GM10266 (cell line): ENCODE measurements around the gene LLCFC1.

Source experiments
- DNase-seq: peaks from one replicate; pipeline ENCODE4 v3.0.0; 2012; ENCODE audit errors: extremely low spot score
- TF ChIP-seq, protein P1 (sequence below): IDR thresholded peaks from 2 replicates; pipeline ENCODE4 v1.5.1; 2012; ENCODE audit warnings: mild to moderate bottlenecking, low read depth; ENCODE audit not compliant: control insufficient read depth, insufficient read depth; ENCODE audit errors: missing control alignments

LLCFC1 gene

DNA sequence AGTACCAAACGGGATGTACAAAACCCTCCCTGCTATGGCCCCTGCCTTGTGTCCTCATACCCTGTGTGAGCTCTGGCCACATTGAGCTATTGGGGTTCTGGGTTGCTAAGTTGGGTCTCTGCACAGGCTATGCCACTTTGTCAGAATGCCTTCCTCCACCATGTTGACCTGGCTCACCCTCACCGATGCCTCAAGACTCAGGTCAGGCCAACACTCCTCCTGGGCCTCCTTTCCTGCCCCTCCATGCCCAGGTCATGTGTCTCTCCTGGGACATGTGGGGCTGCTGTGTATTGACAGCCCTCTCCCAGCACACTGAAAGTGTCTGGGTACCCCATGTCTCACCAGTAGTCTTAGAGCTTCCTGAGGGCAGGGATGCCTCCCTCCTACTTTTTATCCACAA lies 20.4 kb upstream of the LLCFC1 start:
- TF ChIP-seq, protein P1, sequence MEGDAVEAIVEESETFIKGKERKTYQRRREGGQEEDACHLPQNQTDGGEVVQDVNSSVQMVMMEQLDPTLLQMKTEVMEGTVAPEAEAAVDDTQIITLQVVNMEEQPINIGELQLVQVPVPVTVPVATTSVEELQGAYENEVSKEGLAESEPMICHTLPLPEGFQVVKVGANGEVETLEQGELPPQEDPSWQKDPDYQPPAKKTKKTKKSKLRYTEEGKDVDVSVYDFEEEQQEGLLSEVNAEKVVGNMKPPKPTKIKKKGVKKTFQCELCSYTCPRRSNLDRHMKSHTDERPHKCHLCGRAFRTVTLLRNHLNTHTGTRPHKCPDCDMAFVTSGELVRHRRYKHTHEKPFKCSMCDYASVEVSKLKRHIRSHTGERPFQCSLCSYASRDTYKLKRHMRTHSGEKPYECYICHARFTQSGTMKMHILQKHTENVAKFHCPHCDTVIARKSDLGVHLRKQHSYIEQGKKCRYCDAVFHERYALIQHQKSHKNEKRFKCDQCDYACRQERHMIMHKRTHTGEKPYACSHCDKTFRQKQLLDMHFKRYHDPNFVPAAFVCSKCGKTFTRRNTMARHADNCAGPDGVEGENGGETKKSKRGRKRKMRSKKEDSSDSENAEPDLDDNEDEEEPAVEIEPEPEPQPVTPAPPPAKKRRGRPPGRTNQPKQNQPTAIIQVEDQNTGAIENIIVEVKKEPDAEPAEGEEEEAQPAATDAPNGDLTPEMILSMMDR, result no peak
- DNase-seq, result no peak

DNA sequence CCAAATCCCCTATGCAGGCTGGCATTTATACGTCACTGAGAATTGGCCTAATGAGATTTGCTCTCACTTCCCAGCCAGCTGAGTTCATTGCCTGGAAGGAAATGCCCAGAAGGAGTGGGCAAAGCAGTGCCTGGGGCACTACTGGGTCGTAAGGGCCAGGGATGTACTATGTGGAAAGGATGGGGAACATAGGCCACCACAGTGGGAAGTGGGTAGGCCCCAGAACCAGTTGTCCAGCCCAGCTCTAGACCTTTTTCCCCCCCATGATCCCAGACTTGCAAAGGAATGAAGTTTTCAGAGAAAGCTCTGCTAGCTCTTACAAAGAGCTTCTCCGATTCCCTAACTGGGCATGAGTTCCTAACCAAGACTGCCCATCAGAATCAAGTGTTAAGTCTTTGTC lies 19.6 kb upstream of the LLCFC1 start:
- TF ChIP-seq, protein P1, result no peak
- no peak for DNase-seq

DNA sequence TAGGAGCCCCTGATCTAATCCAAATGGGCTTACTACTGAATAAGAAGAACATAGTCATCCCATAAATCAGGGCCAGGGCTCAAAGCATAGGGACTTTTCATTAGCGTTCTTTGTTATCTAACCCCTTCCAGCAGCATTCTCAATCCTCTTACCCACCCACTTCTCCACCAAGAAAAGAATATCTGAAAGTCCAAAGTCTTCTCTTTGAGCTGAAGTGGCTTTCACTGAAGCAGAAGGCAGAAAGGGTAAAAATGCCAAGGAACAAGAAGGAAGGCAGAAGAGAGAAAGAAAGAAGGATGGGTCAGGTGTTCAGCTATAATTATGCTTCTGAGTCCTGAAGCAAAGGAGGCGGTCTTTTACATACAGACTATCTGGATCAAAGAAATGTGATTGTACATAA lies 15.9 kb upstream of the LLCFC1 start:
- DNase-seq, result no peak
- TF ChIP-seq, protein P1, result no peak

DNA sequence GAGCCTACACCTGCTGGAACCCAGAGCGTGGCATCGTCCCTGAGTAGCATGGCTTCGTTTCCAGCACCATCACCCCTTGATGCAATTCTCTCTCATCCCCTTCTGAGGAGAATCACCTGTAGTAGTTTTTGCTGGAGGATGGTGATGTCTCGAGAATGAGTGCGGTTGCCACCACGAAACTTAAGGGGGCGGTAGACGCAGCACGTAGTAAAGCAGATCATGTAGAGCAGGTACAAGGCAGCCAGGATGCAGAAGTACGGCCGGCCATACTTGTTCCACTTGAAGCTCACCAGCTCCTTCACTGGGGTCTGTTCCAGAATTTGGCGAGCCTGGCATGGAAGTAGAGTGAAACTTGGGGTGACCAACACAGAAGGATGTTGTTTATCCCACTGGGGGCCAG lies 13.9 kb upstream of the LLCFC1 start:
- DNase-seq, result no peak
- TF ChIP-seq, protein P1, result no peak

DNA sequence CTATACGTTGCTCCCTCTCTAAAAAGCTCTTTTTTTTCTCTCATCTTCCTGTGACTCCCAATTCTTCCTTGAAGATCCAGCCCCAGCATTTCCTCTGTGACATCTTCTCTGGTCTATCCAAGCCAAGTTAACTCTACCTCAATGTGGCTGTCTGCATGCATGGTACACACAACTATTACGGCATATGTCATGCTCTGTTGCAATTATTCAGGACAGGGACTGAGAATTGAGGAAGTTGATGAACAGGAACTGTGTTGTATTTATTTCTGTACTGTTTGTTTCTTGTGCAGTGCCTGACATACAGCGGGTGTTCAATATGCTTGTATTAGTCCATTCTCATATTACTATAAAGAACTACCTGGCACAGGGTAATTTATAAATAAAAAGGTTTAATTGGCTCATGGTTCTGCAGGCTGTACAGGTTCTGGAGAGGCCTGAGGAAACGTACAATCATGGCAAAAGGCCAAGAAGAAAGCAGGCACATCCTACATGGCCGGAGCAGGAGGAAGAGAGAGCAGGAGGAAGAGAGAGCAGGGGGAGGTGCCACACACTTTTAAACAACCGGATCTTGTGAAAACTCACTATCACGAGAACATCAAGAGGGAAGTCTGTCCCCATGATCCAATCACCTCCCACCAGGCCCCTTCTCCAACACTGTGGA lies 12.1 kb upstream of the LLCFC1 start:
- DNase-seq, result no peak
- TF ChIP-seq, protein P1, result no peak

DNA sequence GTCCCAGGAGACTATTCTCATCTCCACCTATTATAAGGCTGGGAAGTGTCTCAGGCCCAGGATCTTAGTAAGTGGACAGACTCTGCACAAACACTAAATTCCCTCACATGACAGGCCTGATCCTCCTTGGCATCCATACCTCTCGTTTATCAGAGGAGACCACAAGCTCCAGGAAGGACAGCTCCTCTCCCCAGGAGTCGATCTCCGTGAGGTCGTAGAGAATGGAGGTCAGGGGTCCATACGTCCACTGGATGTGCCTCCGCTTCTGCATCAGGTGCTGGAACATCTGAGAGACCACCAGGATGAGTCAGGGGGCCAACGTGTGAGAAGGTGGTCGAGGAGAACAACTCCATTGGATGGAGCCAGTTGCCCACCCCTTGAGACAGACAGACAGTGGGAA lies 11.3 kb upstream of the LLCFC1 start:
- TF ChIP-seq, protein P1, result no peak
- DNase-seq, result no peak

DNA sequence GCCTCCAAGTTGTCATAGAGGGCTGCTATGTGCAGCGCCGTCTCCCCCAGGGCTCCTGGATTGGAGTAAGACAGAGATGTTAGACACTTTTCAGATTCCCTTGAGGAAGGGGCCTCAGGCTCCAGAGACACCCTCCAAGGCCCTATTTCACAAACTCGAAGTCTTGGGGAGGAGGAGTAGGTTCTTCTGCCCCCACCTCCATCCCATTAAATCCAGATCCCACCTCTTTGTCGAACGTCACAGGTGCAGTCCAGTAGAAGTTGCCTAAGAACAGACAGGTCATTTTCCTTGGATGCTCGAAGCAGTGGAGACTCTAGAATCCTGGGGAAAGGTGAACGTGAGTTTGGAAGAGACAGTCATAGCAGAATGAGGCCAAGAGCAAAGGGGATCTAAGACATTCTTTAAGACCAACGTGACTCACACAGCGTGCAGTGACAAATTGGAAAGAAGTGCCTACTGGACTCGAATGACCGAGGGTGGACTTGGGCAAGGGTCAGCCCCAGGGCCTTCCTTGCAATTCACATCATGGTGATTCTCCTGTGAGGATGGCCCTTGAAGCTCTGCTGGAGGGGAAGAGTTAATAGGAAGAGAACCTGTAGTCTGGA lies 9.1 kb upstream of the LLCFC1 start:
- DNase-seq, result no peak
- TF ChIP-seq, protein P1, result no peak
